Stimulated activated CD4-positive, alpha-beta T cell treated with anti-CD3 and anti-CD28 coated beads, Interleukin-4, amount 100 ng/mL, for 24 hours (primary cell): ENCODE measurements around the gene PI4K2A.

Experiments used
- DNase-seq: peaks from one replicate; pipeline ENCODE4 v3.0.0-alpha.2; 2020

The PI4K2A gene

DNA sequence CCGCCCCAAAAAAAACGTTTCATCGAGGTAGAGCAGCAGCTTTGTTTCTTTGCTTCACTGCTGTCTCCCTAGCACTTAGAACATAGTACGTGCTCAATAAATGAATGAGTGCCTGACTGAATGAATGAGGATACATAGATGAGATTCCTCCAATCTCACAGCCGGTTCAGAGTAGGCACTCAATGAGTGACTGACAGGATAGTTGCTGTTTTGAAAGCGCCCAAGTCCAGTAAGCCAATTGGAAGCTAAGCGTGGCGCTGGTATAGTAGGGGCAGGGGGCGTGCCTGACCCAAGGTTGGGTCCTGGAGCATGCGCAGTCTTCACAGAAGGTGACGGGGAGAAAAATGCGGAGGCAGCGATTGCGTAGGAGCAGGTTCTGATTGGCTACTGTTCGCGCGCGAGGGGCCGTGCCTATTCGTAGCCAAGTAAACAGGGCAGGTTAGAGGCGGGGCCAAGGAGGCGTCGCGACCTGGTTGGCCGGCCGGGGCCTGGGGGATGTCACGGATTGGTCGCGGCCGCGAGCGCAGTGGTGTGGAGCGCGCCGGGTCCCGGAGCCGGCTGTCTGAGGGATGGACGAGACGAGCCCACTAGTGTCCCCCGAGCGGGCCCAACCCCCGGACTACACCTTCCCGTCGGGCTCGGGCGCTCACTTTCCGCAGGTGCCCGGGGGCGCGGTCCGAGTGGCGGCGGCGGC is at the start of gene PI4K2A:
TSS of gene PI4K2A (plus strand) at position 498 of the 694 bp plus-strand sequence. CDS start at position 570, 72 bp downstream.
- peak; percentile 100 for DNase-seq

DNA sequence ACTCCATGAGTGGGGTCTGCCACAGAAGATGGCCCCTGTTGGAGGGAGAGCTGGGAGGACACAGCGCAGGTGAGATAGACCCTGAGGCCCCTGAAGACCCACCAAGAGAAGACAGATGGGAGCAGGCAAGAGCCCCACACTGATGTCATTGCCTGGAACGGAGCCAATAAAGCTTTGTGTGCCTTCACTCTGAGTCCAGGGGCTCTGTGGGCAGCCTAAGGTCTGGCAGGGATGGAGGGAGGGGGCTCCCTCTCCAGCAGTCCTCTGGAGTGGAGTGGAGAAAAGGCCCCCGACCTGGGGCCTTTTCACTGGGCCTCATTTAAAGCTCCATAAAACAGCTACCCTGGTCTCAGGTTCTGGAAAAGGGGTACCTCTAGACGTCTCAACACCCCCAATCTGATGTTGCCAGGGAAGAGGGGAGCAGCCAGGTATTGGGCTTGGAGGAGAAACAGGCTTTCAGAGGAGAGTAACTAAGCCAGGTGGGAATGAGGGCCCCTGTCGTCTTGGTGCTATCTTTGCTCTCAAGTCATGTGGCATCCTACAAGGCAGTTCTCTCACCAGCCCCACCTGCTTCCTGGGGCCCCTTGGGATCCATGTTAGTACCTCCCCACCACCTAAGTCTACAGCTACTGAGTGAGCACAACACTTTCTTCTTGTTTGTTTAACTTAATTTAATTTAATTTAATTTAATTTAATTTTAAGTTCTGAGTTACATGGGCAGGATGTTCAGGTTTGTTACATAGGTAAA is 49.5 kb upstream of the PI4K2A start:
- DNase-seq, result no peak

DNA sequence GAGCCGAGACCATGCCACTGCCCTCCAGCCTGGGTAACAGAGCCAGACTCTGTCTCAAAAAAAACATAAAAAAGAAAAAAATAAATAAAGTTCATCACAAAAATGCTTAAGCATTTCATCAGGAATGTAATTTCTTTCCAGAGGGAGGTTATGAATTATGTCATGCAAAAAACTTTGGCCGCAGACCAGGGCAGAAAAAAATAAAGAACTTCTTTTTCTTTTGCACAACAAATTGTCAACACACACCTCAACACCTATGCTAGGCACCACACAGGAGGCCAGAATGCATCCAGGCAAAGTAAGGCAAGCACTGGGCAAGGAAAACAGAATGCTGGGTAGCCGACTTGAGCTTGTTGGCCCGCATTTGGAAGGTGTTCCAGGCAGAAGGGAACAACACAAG is 47.0 kb upstream of the PI4K2A start:
- DNase-seq, result no peak

DNA sequence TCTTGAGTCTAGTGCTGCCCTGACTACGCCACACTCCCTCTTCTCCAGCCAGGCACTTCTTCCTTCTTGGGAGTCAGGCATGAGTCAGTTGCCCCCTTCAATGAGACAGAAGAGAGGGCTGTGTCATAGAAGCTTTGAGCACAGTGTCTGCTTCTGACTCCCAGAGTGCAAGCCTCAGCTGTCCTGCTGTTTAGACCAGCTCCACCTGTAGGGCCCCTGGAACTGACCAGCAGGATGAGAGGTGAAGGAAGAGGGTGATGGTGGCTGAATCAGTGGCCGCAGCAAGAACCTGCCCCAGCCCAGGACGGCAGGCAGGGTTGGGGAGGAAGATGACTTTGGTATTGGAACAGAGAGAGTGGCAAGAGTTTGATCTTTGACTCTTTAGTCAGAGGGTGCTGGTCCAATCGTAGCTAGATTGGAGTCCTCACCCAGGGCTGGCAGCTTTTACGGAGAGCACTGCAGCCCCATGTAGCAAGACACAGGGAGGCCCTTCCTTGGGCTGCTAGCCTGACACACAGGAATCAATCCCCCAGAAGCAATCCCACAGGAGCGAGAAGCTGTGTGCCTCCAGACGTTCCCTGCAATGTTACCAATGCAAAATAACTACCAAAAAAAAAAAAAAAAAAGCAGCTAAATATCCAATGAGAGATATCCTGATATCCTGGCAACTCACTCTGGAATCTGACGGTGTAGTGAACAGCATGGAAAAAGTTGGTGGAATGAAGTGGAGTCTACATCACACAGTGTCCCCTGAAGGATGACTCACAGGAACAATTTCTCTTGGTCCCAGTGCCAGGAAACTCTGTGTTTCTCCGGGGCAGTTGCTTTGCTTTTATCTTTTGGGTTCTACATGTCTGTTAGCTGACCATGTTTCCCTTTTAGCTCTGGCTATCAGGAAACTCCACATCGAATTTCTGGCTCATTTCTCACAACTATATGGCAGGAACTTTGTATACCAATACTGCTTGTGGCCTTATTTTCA is 44.1 kb upstream of the PI4K2A start:
- DNase-seq, result no peak

DNA sequence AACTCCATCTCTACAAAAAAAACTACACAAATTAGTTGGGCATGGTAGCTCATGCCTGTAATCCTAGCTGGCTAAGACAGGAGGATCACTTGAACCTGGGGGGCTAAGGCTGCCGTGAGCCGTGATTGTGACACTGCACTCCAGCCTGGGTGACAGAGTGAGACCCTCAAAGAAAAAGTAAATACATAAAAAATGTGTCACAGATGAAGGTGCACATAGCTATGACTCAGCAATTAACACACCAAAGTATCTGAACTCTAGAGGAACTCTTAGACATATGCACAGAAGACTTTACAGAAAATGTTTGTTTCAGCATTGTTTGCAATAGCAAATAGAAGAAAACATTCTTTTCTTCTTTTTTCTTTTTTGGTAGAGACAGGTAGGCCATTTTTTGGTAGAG is 42.7 kb upstream of the PI4K2A start:
- no peak for DNase-seq

DNA sequence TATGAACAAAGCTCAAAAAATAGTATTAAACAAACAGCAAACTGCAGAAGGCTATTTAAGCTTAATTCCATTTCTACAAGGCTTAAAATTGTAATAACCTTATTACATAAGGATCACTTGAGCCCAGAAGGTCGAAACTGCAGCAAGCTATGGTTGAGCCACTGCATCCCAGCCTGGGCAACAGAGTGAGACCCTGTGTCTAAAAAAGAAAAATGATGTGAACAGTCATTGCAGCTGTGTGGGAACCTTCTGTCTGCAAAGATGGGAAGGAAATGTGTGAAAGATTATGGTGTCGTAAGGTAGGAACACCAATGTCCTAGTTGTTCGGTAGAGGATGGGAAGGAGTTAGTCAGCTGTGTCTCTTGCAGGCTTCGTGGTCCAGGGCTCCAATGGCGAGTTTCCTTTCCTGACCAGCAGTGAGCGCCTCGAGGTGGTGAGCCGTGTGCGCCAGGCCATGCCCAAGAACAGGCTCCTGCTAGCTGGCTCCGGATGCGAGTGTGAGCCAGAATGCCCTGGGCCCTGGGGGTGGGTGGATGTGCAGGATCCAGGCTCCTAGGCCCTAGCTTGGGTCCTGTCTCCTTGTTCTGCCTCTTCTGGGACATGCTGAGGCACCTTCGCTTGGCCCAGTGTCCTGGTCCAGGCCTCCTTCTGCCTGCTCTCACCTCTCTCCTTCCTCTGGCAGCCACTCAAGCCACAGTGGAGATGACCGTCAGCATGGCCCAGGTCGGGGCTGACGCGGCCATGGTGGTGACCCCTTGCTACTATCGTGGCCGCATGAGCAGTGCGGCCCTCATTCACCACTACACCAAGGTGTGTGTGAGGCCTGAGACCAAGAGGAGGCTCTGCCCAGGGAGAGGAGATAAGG is 41.8 kb upstream of the PI4K2A start:
- no peak for DNase-seq

DNA sequence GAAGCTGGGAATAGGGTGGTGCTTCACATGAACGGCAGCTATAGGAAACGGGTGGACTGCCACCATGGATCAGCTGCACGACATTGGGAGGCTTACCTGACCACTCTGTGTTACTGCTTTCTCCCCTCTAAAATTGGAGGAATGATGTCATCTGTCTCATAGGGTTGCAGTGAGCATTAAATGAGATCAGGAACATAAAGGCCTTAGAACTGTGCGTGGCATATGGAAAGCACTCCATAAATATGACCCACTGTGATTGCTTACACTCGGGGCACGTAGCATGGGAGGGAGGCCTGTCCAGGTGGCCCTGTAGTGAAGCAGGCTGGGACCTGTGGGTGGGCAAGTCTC is 41.2 kb upstream of the PI4K2A start:
- no peak for DNase-seq

DNA sequence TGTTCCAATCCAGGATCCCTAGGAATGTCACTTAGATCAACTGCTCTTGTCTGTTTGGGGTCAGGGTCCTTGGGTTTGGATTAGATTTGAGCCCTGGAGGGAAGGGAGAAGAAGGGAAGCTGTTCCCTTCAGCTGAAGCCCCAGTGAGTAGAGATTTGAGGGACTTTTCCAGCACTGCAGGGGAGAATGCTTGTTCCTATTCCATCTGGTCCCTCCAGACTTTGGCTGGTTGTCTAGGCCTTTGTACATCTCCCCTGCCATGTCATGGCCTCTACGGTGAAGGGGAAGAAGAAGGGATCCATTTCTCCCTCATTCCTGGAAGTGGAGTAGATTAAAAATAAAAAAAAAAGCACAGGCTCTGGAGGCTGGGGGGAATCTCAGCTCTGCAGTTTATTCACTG is 39.9 kb upstream of the PI4K2A start:
- DNase-seq, result no peak

DNA sequence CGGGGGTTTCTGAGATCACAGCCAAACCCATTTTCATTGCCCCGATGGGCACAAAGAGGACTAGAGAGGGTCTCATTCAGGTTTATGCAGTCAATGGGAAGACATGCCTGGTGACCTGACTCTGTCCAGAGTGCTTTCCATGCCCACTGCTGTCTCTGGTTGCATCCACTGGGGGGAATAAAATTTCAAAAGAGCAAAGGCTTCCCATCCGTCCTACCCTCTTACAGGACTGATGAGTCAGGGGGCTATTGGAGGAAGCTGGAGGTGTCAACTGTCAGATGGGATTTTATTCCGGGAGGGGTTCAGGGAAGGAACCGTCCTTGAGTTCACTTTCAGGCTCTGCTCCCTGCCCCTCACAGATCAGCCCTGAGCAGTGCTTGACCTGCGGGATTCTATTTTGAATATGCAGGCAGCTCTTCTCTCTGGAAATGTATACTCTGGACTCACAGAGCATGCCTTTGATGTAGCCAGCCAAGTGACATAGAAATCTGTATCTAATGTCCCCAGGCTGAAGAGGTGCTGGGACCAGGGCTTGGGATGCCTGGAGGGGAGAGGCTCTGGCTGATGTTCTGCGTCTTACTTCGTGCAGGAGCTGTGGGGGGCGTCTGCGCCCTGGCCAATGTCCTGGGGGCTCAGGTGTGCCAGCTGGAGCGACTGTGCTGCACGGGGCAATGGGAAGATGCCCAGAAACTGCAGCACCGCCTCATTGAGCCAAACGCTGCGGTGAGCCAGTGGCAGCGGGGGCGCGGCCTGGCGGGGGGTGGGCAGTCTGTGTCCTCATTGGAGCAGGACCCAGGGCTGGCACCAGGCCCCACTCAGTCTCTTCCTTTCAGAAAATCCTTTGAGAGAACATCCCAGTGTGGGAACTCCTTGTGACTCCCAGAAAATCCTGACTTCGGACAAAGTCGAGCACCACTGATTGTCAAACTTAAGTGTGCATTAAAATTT is 38.9 kb upstream of the PI4K2A start:
- DNase-seq, result no peak

DNA sequence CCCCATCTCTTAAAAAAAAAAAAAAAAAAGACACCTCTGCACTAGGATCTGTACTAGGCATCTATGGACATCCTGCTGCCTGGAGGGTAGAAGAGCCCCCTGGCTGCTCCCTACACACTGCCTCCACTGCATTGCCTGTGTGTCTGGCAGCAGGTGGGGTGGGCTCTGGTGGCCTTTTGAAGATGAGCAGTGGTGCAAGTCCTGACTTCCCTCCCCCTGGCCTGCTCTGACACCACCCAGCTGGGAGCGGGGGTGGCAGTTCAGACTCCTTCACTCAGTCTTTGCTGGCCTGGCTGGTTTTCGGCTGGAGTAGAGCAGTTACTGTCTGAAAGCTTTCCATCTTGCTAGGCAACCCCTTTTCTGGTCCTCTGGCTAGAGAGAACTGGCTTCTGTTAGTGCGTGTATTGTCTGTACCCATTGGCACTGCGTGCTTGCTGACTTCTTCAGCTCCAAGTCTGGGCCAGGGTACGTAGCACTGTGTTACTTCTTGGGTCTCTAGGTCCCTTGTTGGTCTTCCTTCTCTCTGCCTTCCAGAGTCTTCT is 33.3 kb upstream of the PI4K2A start:
- no peak for DNase-seq

DNA sequence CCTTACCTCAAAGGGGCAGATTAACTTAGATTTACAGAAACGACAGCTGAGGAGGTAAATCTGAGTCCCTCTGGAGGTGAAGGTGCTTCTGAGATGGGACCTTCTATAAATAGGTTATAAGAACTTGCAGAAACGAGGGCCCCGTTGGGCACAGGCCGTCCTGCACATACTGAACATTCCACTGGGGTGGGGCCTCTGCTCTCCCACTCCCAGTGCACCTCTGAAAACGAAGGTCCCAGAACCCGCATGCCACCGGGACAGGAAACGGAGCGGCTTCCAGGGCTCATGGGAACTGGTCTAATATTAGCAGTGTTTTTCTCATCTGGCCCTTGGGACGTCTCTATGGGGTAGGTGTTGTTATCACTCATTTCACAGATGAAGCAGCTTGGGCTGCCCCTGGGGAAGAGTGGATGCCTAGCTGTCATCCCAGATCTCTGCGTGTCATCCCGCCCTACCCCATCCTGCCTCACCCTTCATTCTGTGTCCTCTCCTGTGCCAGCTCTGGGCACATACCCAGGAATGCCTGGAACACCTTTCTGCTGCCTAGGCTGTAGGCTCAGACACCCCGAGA is 31.4 kb upstream of the PI4K2A start:
- no peak for DNase-seq

DNA sequence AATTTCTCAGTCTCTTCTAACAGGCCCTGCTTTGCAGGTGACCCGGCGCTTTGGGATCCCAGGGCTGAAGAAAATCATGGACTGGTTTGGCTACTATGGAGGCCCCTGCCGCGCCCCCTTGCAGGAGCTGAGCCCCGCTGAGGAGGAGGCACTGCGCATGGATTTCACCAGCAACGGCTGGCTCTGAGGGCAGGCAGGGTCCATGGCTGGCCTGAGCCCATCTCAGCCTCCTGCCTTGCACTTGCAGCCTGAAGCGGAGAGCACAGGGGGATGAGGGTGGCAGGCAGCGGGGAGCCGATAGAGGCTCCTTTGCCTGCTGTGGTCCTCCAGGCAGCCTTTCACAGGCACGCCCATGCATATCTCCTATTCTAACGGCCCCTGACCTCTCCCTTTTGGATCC is 29.0 kb upstream of the PI4K2A start:
- DNase-seq, result no peak

DNA sequence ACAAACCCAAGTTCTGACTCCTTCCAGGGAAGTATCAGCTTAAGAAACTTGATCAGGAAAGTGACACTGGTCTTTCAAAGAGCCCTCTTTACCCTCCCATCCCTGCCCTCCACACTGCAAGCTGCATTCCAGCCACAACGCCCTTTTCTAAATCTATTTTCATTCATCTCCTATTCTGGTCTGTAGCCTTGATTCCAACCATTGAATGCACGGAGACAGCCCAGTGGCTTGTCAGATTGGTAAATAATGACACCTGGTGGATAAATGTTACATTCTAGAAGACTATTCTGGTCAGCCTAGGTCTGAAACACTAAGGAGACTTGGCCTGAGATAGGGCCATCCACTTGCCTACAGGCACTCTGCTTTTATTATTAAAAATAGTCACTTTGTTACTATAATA is 28.1 kb upstream of the PI4K2A start:
- no peak for DNase-seq

DNA sequence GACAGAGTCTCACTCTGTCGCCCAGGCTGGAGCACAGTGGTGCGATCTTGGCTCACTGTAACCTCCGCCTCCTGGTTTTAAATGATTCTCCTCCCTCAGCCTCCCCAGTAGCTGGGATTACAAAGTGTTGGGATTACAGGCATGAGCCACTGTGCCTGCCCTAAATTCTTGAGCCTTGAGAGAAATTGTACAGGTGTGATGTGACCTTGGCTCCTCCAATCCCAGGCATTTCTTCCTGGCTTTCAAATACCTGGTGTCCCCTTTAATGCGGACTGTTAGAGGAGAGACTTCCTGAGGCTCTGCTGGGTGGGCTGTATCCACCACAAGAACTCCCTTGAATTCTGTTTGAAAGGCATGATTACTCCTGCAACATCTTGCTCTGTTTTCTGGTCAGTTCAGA is 22.2 kb upstream of the PI4K2A start:
- DNase-seq, result no peak

DNA sequence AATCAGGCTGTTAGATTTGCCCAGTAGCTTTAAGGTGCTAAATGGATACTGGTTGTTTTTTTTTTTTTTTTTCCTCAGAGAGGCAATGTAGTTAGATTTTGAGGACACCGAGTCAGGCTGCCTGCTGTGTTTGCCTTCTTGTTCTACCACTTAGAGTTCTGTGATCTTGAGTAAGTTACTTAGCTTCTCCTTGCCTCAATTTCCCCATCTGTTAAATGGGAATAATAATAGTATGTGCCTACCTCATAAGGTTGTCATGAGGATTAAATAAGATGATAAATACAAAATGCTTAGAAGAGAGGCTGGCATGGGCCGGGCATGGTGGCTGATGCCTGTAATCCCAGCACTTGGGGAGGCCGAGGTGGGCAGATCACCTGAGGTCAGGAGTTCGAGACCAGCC is 21.7 kb upstream of the PI4K2A start:
- no peak for DNase-seq

DNA sequence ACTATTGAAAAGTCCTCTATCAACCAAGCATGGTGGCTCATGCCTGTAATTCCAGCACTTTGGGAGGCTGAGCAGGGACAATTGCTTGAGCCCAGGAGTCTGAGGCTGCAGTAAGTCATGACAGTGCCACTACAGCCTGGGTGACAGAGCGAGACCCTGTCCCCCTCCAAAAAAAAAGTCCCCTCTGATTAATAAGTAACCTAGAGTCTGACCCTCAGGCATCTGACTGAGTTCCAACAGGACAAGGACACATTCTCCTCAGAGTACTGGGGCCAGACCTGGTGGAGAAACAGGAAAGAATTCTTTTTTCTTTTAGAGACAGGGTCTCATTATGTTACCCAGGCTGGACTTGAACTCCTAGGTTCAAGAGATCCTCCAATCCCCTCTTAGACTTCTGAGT is 17.2 kb upstream of the PI4K2A start:
- DNase-seq, result no peak

DNA sequence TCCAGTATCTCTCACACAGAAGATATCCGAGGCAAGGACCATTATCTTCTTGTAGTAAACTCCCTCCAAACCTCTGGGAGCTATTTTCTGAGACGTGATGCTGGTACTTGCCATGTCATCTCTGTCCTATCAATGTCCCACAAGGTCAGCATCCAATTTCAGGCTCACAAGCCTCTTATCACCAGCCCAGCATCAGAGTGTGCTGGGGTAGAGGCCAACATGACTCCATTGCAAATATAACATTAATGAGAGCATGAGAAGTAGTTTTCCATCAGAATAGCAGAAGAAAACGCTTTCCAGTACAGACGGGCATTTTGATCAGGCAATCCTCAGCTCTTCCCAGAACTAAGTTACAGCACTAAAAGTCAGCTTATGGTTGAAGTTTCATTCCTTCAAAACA is 12.7 kb upstream of the PI4K2A start:
- no peak for DNase-seq

DNA sequence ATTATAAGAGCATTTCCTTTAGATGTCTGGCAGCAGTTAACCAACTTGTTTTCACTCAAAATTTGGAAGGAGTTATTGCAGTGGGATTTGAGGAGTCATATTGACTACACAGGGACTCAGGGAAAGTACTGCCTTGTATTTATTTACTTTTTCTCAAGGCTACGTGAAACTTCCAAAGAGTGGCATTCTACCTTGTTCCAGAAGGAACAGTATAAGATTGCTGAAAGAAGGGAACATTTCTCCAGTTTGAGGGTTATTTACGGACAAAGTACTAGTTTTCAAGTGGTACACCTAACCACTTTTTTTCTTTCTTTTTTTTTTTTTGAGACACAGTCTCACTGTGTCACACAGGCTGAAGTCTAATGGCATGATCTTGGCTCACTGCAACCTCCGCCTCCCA is 12.2 kb upstream of the PI4K2A start:
- DNase-seq, result no peak

DNA sequence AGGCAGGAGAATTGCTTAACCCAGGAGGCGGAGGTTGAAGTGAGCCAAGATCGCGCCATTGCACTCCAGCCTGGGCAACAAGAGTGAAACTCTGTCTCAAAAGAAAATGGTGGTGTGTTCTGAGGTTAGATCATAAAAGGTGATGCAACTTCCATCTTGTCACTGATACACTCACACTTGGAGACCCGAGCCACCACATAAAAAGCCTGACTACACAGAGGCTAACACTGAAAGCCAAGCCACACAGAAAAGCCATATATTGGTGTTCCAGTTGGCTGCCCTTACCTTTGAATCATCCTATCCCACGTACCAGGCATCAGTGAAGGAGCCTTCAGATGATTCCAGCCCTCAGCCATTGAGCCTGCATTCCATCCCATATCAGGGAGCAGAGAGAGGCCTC is 11.2 kb upstream of the PI4K2A start:
- no peak for DNase-seq

DNA sequence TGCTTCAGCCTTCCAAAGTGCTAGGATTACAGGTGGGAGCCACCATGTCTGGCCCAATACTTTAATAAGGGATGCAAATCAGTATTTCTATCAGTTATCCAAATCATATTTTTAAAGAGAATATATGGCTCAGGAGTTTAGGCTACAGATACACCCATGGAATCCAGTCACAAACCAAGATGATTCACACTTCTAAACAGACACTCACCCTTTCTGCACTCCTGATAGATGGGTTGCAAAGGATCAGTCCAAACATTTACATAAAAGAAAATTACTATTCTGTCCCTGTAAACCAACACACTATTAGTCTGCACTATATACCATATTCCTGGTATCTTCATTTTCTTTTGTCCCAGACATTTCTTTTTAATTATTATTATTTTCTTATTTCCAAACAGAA is 9.4 kb upstream of the PI4K2A start:
- no peak for DNase-seq
